Loucy (cell line): ENCODE results near the gene TRMT61B.

Experiments
- H2AFZ ChIP-seq: fragments of 200-600 bp; sonication (generic); 2 replicates; pipeline ENCODE4 v1.6.0; 2016; ENCODE audit warnings: antibody characterized with exemption, mild to moderate bottlenecking, low read length, moderate library complexity
- H3F3A ChIP-seq: fragments of 200-600 bp; 2 replicates; pipeline ENCODE4 v1.6.0; 2016; ENCODE audit warnings: antibody characterized with exemption, low read depth, mild to moderate bottlenecking
- H3K27me3 ChIP-seq: fragments of 200-600 bp; sonication (generic); 2 replicates; pipeline ENCODE4 v1.6.1; 2014; ENCODE audit warnings: low read length, mild to moderate bottlenecking; ENCODE audit not compliant: insufficient read depth, poor library complexity, severe bottlenecking
- H3K36me3 ChIP-seq: fragments of 200-600 bp; sonication (generic); 2 replicates; pipeline ENCODE4 v1.6.1; 2016; ENCODE audit warnings: low read length; ENCODE audit not compliant: insufficient read depth
- H3K4me1 ChIP-seq: fragments of 200-600 bp; sonication (generic); 2 replicates; pipeline ENCODE4 v1.5.1; 2014; ENCODE audit warnings: low read length, mild to moderate bottlenecking; ENCODE audit not compliant: insufficient read depth, poor library complexity, severe bottlenecking
- H3K4me2 ChIP-seq: fragments of 200-600 bp; sonication (generic); 2 replicates; pipeline ENCODE4 v1.6.0; 2014; ENCODE audit warnings: antibody characterized with exemption, low read length, low read depth, mild to moderate bottlenecking; ENCODE audit not compliant: poor library complexity, severe bottlenecking
- H3K4me3 ChIP-seq: fragments of 200-600 bp; sonication (generic); 2 replicates; pipeline ENCODE4 v1.5.1; 2014; ENCODE audit warnings: low read length, mild to moderate bottlenecking, mixed read lengths; ENCODE audit not compliant: poor library complexity, severe bottlenecking
- H3K79me2 ChIP-seq: fragments of 200-600 bp; sonication (generic); 2 replicates; pipeline ENCODE4 v1.6.1; 2014; ENCODE audit warnings: low read length; ENCODE audit not compliant: insufficient read depth
- H3K9ac ChIP-seq: fragments of 200-600 bp; sonication (generic); 2 replicates; pipeline ENCODE4 v1.6.0; 2014; ENCODE audit warnings: mild to moderate bottlenecking, low read depth, low read length, moderate library complexity; ENCODE audit not compliant: poor library complexity, severe bottlenecking
- H3K9me2 ChIP-seq: fragments of 200-600 bp; sonication (generic); replicated peaks from 2 replicates; pipeline ENCODE4 v1.6.1; 2016; ENCODE audit warnings: low read depth, low read length, mixed read lengths
- H3K9me3 ChIP-seq: fragments of 200-600 bp; sonication (generic); 2 replicates; pipeline ENCODE4 v1.6.1; 2014; ENCODE audit warnings: mild to moderate bottlenecking, antibody characterized with exemption, low read length, low read depth; ENCODE audit not compliant: insufficient read depth
- H4K20me1 ChIP-seq: fragments of 200-600 bp; sonication (generic); 2 replicates; pipeline ENCODE4 v1.6.0; 2014; ENCODE audit warnings: antibody characterized with exemption, low read length, mild to moderate bottlenecking; ENCODE audit not compliant: insufficient read depth, poor library complexity, severe bottlenecking
- CTCF ChIP-seq: fragments of 200-600 bp; sonication (generic); conservative IDR thresholded peaks from 2 replicates; pipeline ENCODE4 v1.5.1; 2014; ENCODE audit warnings: mild to moderate bottlenecking, antibody characterized with exemption, low read length
- EZH2phosphoT487 ChIP-seq: fragments of 200-600 bp; IDR thresholded peaks from 2 replicates; pipeline ENCODE4 v1.6.1; 2018; ENCODE audit warnings: antibody characterized with exemption, mild to moderate bottlenecking, moderate library complexity, borderline replicate concordance

TRMT61B gene

GRCh38 chr2:28855977-28856376, 14.1 kb downstream of the TRMT61B start:
- Histone ChIP-seq H3K27me3 (no peaks in the 10 kb centered on the region), H3K9me2 (no peaks in the 10 kb centered on the region), H3K36me3 (peaks cover 4% of the 10 kb centered on the region; the same call in 1 of the 2 replicates), H3K79me2 (no peaks in the 10 kb centered on the region; the same call in 1 of the 2 replicates), H3K4me2 (no peak overlapping the region), H4K20me1 (no peaks in the 10 kb centered on the region), H3K4me3 (no peak overlapping the region), H3K4me1 (no peaks in the 10 kb centered on the region), H2AFZ (no peak overlapping the region), H3F3A (no peaks in the 10 kb centered on the region), H3K9ac (no peak overlapping the region), H3K9me3 (no peaks in the 10 kb centered on the region)
- no peak for TF ChIP-seq EZH2phosphoT487
- no peak for TF ChIP-seq CTCF

GRCh38 chr2:28855193-28855592, 14.9 kb downstream of the TRMT61B start:
- Histone ChIP-seq H3K4me2 (no peak overlapping the region), H3K4me1 (no peaks in the 10 kb centered on the region), H3K4me3 (no peak overlapping the region), H3K9me3 (no peaks in the 10 kb centered on the region), H4K20me1 (no peaks in the 10 kb centered on the region), H3K9me2 (no peaks in the 10 kb centered on the region), H3K79me2 (no peaks in the 10 kb centered on the region; the same call in 1 of the 2 replicates), H3F3A (no peaks in the 10 kb centered on the region), H3K36me3 (no peaks in the 10 kb centered on the region), H3K9ac (no peak overlapping the region), H3K27me3 (no peaks in the 10 kb centered on the region), H2AFZ (no peak overlapping the region)
- TF ChIP-seq EZH2phosphoT487: no peak
- TF ChIP-seq CTCF: no peak

- TF ChIP-seq EZH2phosphoT487 (no peak), CTCF (no peak)
Observed at GRCh38 chr2:28842042-28842441, 28.1 kb downstream of the TRMT61B start.

More at GRCh38 chr2:28842042-28842441, 28.1 kb downstream of the TRMT61B start:
- Histone ChIP-seq H3K9ac (no peak overlapping the region), H3K36me3 (no peaks in the 10 kb centered on the region), H2AFZ (no peak overlapping the region), H3K9me3 (no peaks in the 10 kb centered on the region), H4K20me1 (no peaks in the 10 kb centered on the region), H3F3A (no peaks in the 10 kb centered on the region), H3K4me1 (no peaks in the 10 kb centered on the region), H3K4me3 (no peak overlapping the region), H3K4me2 (no peak overlapping the region), H3K27me3 (no peaks in the 10 kb centered on the region), H3K9me2 (no peaks in the 10 kb centered on the region), H3K79me2 (no peaks in the 10 kb centered on the region)
